Osteocyte (in vitro differentiated cells): Measurements from ENCODE around the gene SEC14L2. TPM values are rescaled to one million over a fixed set of nuclear protein-coding genes. Genes with fewer than 3 reads are reported as not detected.

Source experiments
- DNase-seq: peaks from one replicate; pipeline ENCODE4 v3.0.0; 2021; ENCODE audit warnings: mixed read lengths; ENCODE audit not compliant: unreplicated experiment; ENCODE audit errors: extremely low spot score
- H3K27ac Mint-ChIP-seq: one replicate; pipeline ENCODE4 v1.8.0; 2021; ENCODE audit warnings: mild to moderate bottlenecking, mixed read lengths; ENCODE audit not compliant: unreplicated experiment
- H3K27me3 Mint-ChIP-seq: one replicate; pipeline ENCODE4 v1.8.0; 2021; ENCODE audit warnings: mixed read lengths; ENCODE audit not compliant: unreplicated experiment
- H3K36me3 Mint-ChIP-seq: one replicate; pipeline ENCODE4 v1.8.0; 2021; ENCODE audit warnings: mixed read lengths; ENCODE audit not compliant: unreplicated experiment
- H3K4me1 Mint-ChIP-seq: one replicate; pipeline ENCODE4 v1.8.0; 2021; ENCODE audit warnings: mixed read lengths; ENCODE audit not compliant: unreplicated experiment
- H3K4me3 Mint-ChIP-seq: one replicate; pipeline ENCODE4 v1.8.0; 2021; ENCODE audit warnings: mild to moderate bottlenecking, moderate library complexity, mixed read lengths; ENCODE audit not compliant: unreplicated experiment
- H3K9me3 Mint-ChIP-seq: one replicate; pipeline ENCODE4 v1.8.0; 2021; ENCODE audit warnings: mixed read lengths; ENCODE audit not compliant: unreplicated experiment
- total RNA-seq: library from RNA; stranded (reverse); gene quantifications from 2 replicates; pipeline ENCODE4 v1.2.1, GENCODE V29; 2021
- TF ChIP-seq, protein P1 (sequence below): fragments of 200-600 bp; sonication (generic); IDR thresholded peaks from 2 replicates; pipeline ENCODE4 v1.5.0; 2021; ENCODE audit warnings: antibody characterized with exemption, mild to moderate bottlenecking, moderate library complexity

Gene SEC14L2
- total RNA-seq, 1 donor from 2014 or later = 14.9 TPM

DNA sequence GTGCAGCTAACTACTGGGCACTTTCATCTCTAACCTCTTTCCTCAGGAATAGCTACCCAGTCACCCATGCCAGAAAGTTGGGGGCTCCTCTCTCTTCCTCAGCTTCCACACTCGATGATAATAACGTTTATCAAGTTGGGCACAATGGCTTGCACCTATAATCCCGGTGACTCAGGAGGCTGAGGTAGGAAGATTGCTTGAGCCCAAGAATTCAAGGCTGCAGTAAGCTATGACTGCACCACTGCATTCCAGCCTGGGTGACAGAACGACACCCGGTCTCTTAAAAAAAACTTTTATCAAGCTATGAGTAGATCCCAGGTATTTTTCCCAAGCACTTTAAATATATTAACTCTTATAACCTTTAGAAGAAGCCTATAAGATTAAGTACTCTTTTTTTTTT, 42.2 kb upstream of the SEC14L2 start:
- TF ChIP-seq, protein P1, sequence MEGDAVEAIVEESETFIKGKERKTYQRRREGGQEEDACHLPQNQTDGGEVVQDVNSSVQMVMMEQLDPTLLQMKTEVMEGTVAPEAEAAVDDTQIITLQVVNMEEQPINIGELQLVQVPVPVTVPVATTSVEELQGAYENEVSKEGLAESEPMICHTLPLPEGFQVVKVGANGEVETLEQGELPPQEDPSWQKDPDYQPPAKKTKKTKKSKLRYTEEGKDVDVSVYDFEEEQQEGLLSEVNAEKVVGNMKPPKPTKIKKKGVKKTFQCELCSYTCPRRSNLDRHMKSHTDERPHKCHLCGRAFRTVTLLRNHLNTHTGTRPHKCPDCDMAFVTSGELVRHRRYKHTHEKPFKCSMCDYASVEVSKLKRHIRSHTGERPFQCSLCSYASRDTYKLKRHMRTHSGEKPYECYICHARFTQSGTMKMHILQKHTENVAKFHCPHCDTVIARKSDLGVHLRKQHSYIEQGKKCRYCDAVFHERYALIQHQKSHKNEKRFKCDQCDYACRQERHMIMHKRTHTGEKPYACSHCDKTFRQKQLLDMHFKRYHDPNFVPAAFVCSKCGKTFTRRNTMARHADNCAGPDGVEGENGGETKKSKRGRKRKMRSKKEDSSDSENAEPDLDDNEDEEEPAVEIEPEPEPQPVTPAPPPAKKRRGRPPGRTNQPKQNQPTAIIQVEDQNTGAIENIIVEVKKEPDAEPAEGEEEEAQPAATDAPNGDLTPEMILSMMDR = no peak
- peaks cover 26% of the 10 kb centered on the region for H3K36me3 Mint-ChIP-seq
- peaks cover 29% of the 10 kb centered on the region for H3K4me1 Mint-ChIP-seq
- no peak overlapping the region for H3K4me3 Mint-ChIP-seq
- DNase-seq = no peak
- no peaks in the 10 kb centered on the region for H3K9me3 Mint-ChIP-seq
- H3K27me3 Mint-ChIP-seq = no peaks in the 10 kb centered on the region
- no peak overlapping the region for H3K27ac Mint-ChIP-seq

DNA sequence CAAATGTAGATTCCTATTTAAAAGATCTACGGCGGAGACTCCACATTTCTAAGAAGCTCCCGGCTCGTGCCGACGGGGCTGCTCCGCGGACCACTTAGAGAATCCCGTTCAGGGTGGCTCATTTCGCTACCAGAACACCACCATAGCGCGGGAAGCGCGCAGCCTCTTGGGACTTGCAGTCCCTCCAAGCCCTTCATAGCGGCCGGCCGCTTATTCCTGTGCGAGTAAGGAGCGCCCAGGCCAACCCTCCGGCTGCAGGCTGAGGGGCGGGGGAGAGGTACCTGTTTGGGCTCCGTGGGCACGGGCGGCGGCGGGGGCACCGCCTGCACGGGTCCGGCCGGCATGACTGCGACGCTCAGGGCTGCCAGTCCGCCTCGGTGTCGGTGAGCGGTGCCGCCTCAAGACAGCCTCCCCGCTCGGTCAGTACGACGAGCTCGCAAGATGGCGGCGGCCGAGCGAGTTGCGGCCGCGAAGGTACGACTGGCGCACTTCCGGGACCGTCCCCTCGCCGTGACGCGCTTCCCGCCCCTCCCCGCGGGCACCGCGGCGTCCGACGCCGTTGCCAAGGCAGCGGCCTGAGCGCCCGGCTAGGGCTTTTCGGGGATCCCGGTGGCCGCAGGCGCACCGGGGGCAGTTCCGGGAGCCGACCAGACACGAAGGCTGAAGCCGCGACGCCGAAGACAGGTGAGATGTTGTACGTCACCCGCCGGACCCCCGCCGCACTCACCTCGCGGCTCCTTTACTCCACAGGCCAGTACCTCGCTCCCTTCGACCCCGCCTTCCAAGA, 40.2 kb upstream of the SEC14L2 start, which contains the start of the genes CCDC157 and SF3A1:
TSS of gene CCDC157 (plus strand) at position 559 of the 787 bp plus-strand sequence. CDS start 8,994 bp downstream, outside the sequence.
TSS of gene SF3A1 (minus strand) at position 446 of the 787 bp plus-strand sequence. CDS start at position 344, 102 bp downstream.
- Mint-ChIP-seq H3K27me3 (no peaks in the 10 kb centered on the region), H3K4me3 (peak within 1 kb of the TSS; percentile 95), H3K36me3 (peaks cover 12% of the 10 kb centered on the region), H3K9me3 (no peaks in the 10 kb centered on the region), H3K27ac (peak within 1 kb of the TSS; percentile 89), H3K4me1 (peaks cover 29% of the 10 kb centered on the region)
- peak; percentile 94 for DNase-seq
- TF ChIP-seq, protein P1 = no peak

DNA sequence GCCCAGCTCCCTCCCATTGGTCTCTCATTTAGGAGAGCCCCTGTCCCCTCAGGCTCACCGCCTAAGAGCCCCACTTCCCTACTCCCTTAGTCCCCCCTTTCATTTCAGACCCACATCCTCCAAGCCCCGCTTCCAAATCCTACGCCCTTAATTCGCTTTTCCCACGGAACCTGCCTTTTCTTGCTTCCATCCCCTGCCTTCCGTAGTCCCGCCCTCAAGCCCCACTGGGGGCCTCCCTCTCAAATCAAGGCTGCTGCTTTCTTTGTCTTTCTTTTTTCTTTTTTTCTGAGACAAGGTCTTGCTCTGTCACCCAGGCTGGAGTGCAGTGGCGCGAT, 39.6 kb upstream of the SEC14L2 start:
- H3K27me3 Mint-ChIP-seq = no peaks in the 10 kb centered on the region
- H3K27ac Mint-ChIP-seq = peak overlapping the region; percentile 89
- peaks cover 11% of the 10 kb centered on the region for H3K36me3 Mint-ChIP-seq
- no peak for DNase-seq
- H3K4me1 Mint-ChIP-seq = peaks cover 29% of the 10 kb centered on the region
- TF ChIP-seq, protein P1 = no peak
- H3K4me3 Mint-ChIP-seq = peak overlapping the region; percentile 95
- no peaks in the 10 kb centered on the region for H3K9me3 Mint-ChIP-seq

DNA sequence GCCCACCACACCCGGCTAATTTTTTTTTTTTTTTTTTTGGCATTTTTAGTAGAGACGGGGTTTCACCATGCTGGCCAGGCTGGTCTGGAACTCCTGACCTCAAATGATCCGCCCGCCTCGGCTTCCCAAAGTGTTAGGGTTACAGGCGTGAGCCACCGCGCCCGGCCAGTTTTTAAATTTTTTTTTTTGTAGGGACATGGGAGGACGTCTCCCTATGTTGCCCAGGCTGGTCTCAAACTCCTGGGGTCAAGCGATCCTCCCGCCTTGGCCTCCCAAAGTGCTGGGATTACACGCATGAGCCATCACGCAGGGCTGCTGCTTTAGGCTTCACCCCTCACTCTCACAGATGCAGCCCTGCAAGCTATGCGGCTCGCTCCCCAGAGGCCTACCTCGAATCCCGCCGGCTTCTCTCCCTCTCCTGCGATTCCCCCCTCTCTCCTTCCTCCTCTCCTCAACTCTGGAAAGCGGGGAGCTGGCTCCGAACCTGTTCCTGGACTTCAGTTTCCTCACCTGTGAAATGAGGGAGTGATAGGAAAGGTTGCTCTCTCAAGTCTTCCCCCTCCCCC, 39.1 kb upstream of the SEC14L2 start:
- TF ChIP-seq, protein P1 = no peak
- peak overlapping the region; percentile 89 for H3K27ac Mint-ChIP-seq

DNA sequence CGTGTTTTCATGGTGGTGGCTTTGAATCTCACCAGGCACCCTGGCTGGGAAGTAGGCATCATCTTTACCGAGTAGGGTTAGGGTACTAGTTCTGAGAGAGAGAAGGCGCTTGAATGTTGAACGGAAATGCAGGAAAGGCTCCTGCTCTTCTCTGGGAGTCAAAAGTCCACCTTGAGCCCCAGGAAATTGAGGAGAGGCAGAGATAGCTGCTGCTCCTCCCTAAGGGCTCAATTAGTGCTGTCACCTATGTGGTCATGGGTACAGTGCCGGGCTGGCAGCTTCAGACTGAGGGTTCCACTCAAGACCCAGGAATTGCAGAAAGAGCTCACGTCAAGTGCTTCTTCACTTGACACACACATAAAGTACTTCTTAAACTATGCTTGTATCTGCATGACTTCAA, 38.3 kb upstream of the SEC14L2 start:
- Mint-ChIP-seq H3K27ac (no peak overlapping the region), H3K4me3 (no peak overlapping the region), H3K4me1 (peaks cover 29% of the 10 kb centered on the region), H3K27me3 (no peaks in the 10 kb centered on the region), H3K36me3 (peaks cover 8% of the 10 kb centered on the region), H3K9me3 (no peaks in the 10 kb centered on the region)
- TF ChIP-seq, protein P1 = no peak
- DNase-seq = no peak

More for the DNA sequence above, 39.1 kb upstream of the SEC14L2 start:
- Mint-ChIP-seq H3K4me1 (peaks cover 29% of the 10 kb centered on the region), H3K36me3 (peaks cover 11% of the 10 kb centered on the region), H3K4me3 (peak overlapping the region; percentile 95), H3K27me3 (no peaks in the 10 kb centered on the region), H3K9me3 (no peaks in the 10 kb centered on the region)
- DNase-seq = no peak
